Subcutaneous adipose tissue (tissue), 4 donors: ENCODE data around the gene VTA1. TPM values are rescaled to one million over a fixed set of nuclear protein-coding genes. Genes with fewer than 3 reads are reported as not detected.

ENCODE experiments used
- total RNA-seq, 4 donors: library from RNA; depleted of rRNA; stranded (reverse); fragments of >200 nt; gene quantifications; one replicate each; pipeline ENCODE4 v1.1.0, GENCODE V29; 2016
- TF ChIP-seq, protein P1 (sequence below): fragments of 450-650 bp; IDR thresholded peaks from one replicate; pipeline ENCODE4 v1.5.1; 2016; ENCODE audit warnings: low read depth, mild to moderate bottlenecking, control low read depth, antibody characterized with exemption, moderate library complexity

The VTA1 gene
- total RNA-seq, 4 donors from 2014 or later: 21.1 to 47.0 (median 38.4) TPM

GRCh38 chr6:142251930-142252445, 104.9 kb downstream of the VTA1 start:
- TF ChIP-seq, protein P1, sequence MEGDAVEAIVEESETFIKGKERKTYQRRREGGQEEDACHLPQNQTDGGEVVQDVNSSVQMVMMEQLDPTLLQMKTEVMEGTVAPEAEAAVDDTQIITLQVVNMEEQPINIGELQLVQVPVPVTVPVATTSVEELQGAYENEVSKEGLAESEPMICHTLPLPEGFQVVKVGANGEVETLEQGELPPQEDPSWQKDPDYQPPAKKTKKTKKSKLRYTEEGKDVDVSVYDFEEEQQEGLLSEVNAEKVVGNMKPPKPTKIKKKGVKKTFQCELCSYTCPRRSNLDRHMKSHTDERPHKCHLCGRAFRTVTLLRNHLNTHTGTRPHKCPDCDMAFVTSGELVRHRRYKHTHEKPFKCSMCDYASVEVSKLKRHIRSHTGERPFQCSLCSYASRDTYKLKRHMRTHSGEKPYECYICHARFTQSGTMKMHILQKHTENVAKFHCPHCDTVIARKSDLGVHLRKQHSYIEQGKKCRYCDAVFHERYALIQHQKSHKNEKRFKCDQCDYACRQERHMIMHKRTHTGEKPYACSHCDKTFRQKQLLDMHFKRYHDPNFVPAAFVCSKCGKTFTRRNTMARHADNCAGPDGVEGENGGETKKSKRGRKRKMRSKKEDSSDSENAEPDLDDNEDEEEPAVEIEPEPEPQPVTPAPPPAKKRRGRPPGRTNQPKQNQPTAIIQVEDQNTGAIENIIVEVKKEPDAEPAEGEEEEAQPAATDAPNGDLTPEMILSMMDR: no peak

DNA sequence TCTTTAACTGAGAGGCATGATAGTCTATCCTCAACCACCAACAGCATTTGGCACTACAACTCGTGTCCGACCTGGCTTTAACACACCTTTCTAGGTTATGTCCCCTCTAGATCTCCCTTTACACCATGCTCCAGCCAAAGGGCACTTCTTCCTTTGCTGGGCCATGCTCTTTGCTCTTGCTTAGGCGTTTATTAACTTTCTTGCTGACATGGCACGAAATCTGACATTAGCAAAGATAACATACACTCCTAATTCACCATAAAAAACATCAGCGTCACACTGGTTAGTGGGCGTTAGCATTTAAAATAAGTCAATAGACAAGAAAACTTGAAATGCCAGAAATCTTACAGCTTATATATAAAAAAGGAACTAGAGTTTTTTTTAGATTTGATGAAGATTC, 107.5 kb downstream of the VTA1 start:
- TF ChIP-seq, protein P1: no peak

DNA sequence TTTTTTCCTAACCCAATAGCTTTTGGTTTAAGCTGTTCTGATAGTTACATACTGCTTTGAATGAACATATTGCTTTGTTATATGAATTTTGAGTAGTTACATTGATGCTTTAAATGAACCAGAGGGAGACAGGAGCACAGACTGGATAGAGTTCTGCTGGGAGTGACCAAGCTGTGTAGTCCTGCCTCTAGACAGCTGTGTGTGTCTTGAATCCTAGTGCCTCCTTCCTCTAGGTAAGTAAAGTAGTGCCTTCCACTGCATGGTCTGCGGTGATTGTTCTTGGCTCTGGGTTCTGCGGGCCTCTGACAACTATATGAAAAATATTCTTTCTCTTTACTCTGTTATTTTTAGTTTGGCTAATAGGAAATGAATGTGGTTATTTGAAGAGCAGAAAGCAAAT, 108.7 kb downstream of the VTA1 start:
- TF ChIP-seq, protein P1: no peak

- TF ChIP-seq, protein P1: no peak
These were observed 111.2 kb downstream of the VTA1 start for GRCh38 chr6:142258305-142258704.

- TF ChIP-seq, protein P1: no peak
These were observed 111.7 kb downstream of the VTA1 start for GRCh38 chr6:142258757-142259156.

GRCh38 chr6:142260748-142261147, 113.7 kb downstream of the VTA1 start:
- TF ChIP-seq, protein P1: no peak

DNA sequence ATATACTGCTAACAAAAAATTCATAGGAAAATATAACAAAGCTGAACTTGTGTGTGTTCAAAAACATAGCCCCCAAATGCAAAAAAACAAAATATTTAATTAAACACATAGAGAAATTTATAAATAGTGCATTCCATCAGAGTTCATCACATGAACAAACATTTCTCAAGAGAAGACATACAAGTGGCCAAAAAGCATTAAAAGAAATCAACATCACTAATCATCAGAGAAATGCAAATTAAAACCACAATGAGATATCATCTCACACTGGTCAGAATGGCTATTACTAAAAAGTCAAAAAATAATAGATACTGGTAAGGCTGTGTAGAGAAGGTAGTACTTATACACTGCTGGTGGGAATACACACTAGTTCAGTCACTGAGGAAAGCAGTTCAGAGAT, 115.2 kb downstream of the VTA1 start:
- TF ChIP-seq, protein P1: no peak

GRCh38 chr6:142265476-142265875, 118.4 kb downstream of the VTA1 start:
- TF ChIP-seq, protein P1: no peak
